ENCODE results near the gene CYP19A1. TPM values are rescaled to one million over a fixed set of nuclear protein-coding genes. Genes with fewer than 3 reads are reported as not detected.

CYP19A1 gene
- total and polyA plus RNA-seq, 4 donors = 0.03 to 124 (median 0.50) TPM; not detected in 1

DNA sequence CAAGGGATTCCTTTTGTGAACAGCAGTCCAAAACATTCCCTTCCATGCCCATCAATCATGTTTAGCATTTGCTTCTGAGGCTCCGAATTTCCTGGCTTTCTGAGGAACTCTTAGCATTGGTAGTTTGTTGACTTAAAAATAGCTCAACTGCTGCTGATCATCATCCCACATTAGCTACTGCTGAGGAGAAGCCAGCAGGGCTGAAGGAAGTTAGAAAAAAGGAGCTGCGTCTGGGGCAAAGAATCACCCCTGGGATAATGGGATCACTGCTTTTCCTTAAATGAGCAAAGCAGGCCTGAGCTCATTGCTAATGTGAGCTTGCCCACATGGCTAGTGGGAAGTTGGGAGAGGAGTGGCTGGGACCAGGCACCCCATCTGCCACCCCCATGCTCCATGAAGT lies 39.8 kb downstream of the CYP19A1 start:
- Histone ChIP-seq H3K27ac (ENCODE audit: low read depth in 1 of 2, low read length in 2 of 2) (no peak overlapping the region), H3K4me3 (ENCODE audit: low read depth in 1 of 3, low read length in 3 of 3) (no peak overlapping the region), H3K27me3 (ENCODE audit: control insufficient read depth in 4 of 4, insufficient read depth in 4 of 4, low read length in 3 of 4) (no peaks in the 10 kb centered on the region), H3K4me1 (ENCODE audit: control insufficient read depth in 4 of 4, insufficient read depth in 4 of 4, low read length in 3 of 4) (no peaks in the 10 kb centered on the region), H3K9ac (ENCODE audit: low read depth in 1 of 2, low read length in 2 of 2) (no peak overlapping the region), H3K36me3 (ENCODE audit: control insufficient read depth in 4 of 4, insufficient read depth in 3 of 4, low read depth in 1 of 4, low read length in 3 of 4) (no peaks in the 10 kb centered on the region), H3K9me3 (ENCODE audit: control insufficient read depth in 4 of 4, low read length in 3 of 4) (no peaks in the 10 kb centered on the region)
- 70% methylated on average over 2 of the region's 2 CpGs for WGBS
- TF ChIP-seq HNF4A (conservative IDR thresholded peaks at IDR 0.05) (no peak), HNF4G (IDR thresholded peaks at IDR 0.05) (no peak), NR2F2 (IDR thresholded peaks at IDR 0.05) (no peak), FOXA1 (IDR thresholded peaks at IDR 0.05) (no peak), GABPA (IDR thresholded peaks at IDR 0.05 in 1 of 2, conservative IDR thresholded peaks at IDR 0.05 in 1 of 2) (no peak), YY1 (IDR thresholded peaks at IDR 0.05) (no peak), FOXA2 (IDR thresholded peaks at IDR 0.05) (no peak), RXRA (IDR thresholded peaks at IDR 0.05) (no peak)
- TF ChIP-seq, protein P1, sequence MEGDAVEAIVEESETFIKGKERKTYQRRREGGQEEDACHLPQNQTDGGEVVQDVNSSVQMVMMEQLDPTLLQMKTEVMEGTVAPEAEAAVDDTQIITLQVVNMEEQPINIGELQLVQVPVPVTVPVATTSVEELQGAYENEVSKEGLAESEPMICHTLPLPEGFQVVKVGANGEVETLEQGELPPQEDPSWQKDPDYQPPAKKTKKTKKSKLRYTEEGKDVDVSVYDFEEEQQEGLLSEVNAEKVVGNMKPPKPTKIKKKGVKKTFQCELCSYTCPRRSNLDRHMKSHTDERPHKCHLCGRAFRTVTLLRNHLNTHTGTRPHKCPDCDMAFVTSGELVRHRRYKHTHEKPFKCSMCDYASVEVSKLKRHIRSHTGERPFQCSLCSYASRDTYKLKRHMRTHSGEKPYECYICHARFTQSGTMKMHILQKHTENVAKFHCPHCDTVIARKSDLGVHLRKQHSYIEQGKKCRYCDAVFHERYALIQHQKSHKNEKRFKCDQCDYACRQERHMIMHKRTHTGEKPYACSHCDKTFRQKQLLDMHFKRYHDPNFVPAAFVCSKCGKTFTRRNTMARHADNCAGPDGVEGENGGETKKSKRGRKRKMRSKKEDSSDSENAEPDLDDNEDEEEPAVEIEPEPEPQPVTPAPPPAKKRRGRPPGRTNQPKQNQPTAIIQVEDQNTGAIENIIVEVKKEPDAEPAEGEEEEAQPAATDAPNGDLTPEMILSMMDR (IDR thresholded peaks at IDR 0.05; ENCODE audit: low read depth, low read length, missing input control) = no peak
- TF ChIP-seq, protein P2, sequence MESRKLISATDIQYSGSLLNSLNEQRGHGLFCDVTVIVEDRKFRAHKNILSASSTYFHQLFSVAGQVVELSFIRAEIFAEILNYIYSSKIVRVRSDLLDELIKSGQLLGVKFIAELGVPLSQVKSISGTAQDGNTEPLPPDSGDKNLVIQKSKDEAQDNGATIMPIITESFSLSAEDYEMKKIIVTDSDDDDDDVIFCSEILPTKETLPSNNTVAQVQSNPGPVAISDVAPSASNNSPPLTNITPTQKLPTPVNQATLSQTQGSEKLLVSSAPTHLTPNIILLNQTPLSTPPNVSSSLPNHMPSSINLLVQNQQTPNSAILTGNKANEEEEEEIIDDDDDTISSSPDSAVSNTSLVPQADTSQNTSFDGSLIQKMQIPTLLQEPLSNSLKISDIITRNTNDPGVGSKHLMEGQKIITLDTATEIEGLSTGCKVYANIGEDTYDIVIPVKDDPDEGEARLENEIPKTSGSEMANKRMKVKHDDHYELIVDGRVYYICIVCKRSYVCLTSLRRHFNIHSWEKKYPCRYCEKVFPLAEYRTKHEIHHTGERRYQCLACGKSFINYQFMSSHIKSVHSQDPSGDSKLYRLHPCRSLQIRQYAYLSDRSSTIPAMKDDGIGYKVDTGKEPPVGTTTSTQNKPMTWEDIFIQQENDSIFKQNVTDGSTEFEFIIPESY (IDR thresholded peaks at IDR 0.05) = no peak
- TF ChIP-seq, protein P3, sequence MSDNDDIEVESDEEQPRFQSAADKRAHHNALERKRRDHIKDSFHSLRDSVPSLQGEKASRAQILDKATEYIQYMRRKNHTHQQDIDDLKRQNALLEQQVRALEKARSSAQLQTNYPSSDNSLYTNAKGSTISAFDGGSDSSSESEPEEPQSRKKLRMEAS (IDR thresholded peaks at IDR 0.05) = no peak
- TF ChIP-seq, protein P4, sequence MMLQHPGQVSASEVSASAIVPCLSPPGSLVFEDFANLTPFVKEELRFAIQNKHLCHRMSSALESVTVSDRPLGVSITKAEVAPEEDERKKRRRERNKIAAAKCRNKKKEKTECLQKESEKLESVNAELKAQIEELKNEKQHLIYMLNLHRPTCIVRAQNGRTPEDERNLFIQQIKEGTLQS (IDR thresholded peaks at IDR 0.05) = no peak
- DNase-seq (ENCODE audit: low spot score) = no peak

DNA sequence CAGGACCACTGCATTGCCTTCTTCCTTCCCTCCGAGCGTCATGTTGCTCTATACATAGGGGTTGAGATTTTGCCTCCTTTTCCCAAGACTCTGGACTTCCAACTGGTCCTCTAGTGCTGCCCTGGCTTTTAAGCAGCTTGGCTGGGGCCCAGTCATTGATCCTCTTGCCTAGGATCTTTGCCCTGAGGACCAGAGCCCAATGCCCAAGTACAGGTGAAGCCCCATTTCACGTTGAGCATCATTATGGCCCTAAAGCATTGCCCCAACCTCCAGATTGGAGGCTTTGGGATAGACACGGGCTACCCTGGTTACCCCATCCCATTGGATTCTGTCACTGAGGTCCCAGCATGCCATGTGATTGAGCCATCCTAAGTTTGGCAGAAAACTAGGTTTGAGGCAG lies 47.7 kb downstream of the CYP19A1 start:
- Histone ChIP-seq H3K27ac (ENCODE audit: low read depth in 1 of 2, low read length in 2 of 2) (no peak overlapping the region), H3K4me1 (ENCODE audit: control insufficient read depth in 4 of 4, insufficient read depth in 4 of 4, low read length in 3 of 4) (no peaks in the 10 kb centered on the region), H3K9ac (ENCODE audit: low read depth in 1 of 2, low read length in 2 of 2) (no peak overlapping the region), H3K27me3 (ENCODE audit: control insufficient read depth in 4 of 4, insufficient read depth in 4 of 4, low read length in 3 of 4) (no peaks in the 10 kb centered on the region), H3K9me3 (ENCODE audit: control insufficient read depth in 4 of 4, low read length in 3 of 4) (no peaks in the 10 kb centered on the region), H3K36me3 (ENCODE audit: control insufficient read depth in 4 of 4, insufficient read depth in 3 of 4, low read depth in 1 of 4, low read length in 3 of 4) (no peaks in the 10 kb centered on the region), H3K4me3 (ENCODE audit: low read depth in 1 of 3, low read length in 3 of 3) (no peak overlapping the region)
- WGBS = 72% methylated on average over 4 of the region's 4 CpGs
- no peak for DNase-seq (ENCODE audit: low spot score)
- peak; percentile 8 to 18 for TF ChIP-seq HNF4A (conservative IDR thresholded peaks at IDR 0.05)
- TF ChIP-seq TAF1 (conservative IDR thresholded peaks at IDR 0.05) = no peak

DNA sequence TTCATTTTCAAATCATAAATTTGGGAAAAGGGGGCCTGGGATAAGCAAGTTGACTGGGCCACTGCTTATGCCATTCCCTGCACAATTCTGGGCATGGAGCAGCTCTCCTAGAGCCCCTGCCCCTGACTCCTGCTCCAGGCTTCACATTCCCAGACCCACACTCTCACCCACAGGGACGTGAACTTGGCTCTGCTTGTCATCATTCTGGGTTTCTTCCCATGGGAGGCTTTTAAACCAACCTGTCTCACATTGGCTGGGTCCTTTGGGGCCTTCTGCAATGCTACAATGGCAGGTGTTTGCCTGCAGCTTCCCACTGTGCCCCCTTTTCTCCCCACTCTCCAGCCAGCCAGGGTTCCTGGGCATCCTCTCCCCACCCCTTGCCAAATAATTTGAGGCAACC lies 49.1 kb downstream of the CYP19A1 start:
- no peak overlapping the region for H3K9ac ChIP-seq (ENCODE audit: low read depth in 1 of 2, low read length in 2 of 2)
- 90% methylated on average over 1 of the region's 1 CpG for WGBS
- no peaks in the 10 kb centered on the region for H3K27me3 ChIP-seq (ENCODE audit: control insufficient read depth in 4 of 4, insufficient read depth in 4 of 4, low read length in 3 of 4)
- H3K4me3 ChIP-seq (ENCODE audit: low read depth in 1 of 3, low read length in 3 of 3) = no peak overlapping the region
- TF ChIP-seq HNF4A (conservative IDR thresholded peaks at IDR 0.05) (no peak), YY1 (IDR thresholded peaks at IDR 0.05) (no peak), EGR1 (IDR thresholded peaks at IDR 0.05; ENCODE audit: low read depth in 2 of 2) (no peak), TAF1 (conservative IDR thresholded peaks at IDR 0.05) (no peak)
- TF ChIP-seq, protein P3 (IDR thresholded peaks at IDR 0.05) = no peak
- no peaks in the 10 kb centered on the region for H3K9me3 ChIP-seq (ENCODE audit: control insufficient read depth in 4 of 4, low read length in 3 of 4)
- DNase-seq (ENCODE audit: low spot score) = no peak
- no peak overlapping the region for H3K27ac ChIP-seq (ENCODE audit: low read depth in 1 of 2, low read length in 2 of 2)
- no peaks in the 10 kb centered on the region for H3K36me3 ChIP-seq (ENCODE audit: control insufficient read depth in 4 of 4, insufficient read depth in 3 of 4, low read depth in 1 of 4, low read length in 3 of 4)
- no peaks in the 10 kb centered on the region for H3K4me1 ChIP-seq (ENCODE audit: control insufficient read depth in 4 of 4, insufficient read depth in 4 of 4, low read length in 3 of 4)
